Breast epithelium (tissue), 4 donors: ENCODE results near the gene APIP. TPM values are rescaled to one million over a fixed set of nuclear protein-coding genes. Genes with fewer than 3 reads are reported as not detected.

Source experiments
- DNase-seq, 2 donors: peaks; one replicate each; pipeline ENCODE4 v3.0.0-alpha.2; 2019; ENCODE audit warnings: low spot score in 2 of 2
- H3K27ac ChIP-seq, 2 donors: fragments of 200-600 bp; sonication (generic) in 1 of 2; one replicate each; pipeline ENCODE4 v1.5.1; 2016 to 2019; ENCODE audit warnings: mild to moderate bottlenecking in 1 of 2
- H3K27me3 ChIP-seq, 2 donors: fragments of 200-600 bp; sonication (generic) in 1 of 2; one replicate each; pipeline versions ENCODE4 v1.5.1 to v1.6.0; 2017 to 2019; ENCODE audit warnings: control low read depth in 1 of 2, mild to moderate bottlenecking in 1 of 2
- H3K36me3 ChIP-seq: fragments of 200-600 bp; one replicate; pipeline ENCODE4 v1.5.1; 2019
- H3K4me1 ChIP-seq, 2 donors: fragments of 200-600 bp; sonication (generic); one replicate each; pipeline ENCODE4 v1.5.1; 2016 to 2019; ENCODE audit warnings: control low read depth in 1 of 2
- H3K4me3 ChIP-seq, 3 donors: fragments of 200-600 bp; sonication (generic); 1 replicate in 2 of 3; 2 replicates in 1 of 3; pipeline ENCODE4 v1.5.1; 2016 to 2019; ENCODE audit warnings: mild to moderate bottlenecking in 3 of 3, moderate library complexity in 2 of 3
- H3K9me3 ChIP-seq, 2 donors: fragments of 200-600 bp; sonication (generic) in 1 of 2; one replicate each; pipeline ENCODE4 v1.5.1; 2016 to 2019; ENCODE audit warnings: control low read depth in 1 of 2
- POLR2A ChIP-seq: fragments of 450-650 bp; IDR thresholded peaks from one replicate; pipeline ENCODE4 v1.6.1; 2016; ENCODE audit warnings: antibody characterized with exemption, mild to moderate bottlenecking, moderate library complexity
- POLR2AphosphoS5 ChIP-seq, 3 donors: sonication (generic); formaldehyde crosslinking; IDR thresholded peaks; one replicate each; pipeline ENCODE4 v1.6.1; 2017; ENCODE audit warnings: antibody characterized with exemption in 3 of 3
- intact Hi-C: fragments of 100-400 bp; cut with DNase I; formaldehyde crosslinking; loops from one replicate; pipeline ENCODE4 v1.15.1; 2023; ENCODE audit warnings: low total_unique reads
- total RNA-seq, 3 donors: library from RNA; depleted of rRNA; stranded (reverse); fragments of >200 nt; gene quantifications; one replicate each; pipeline ENCODE4 v1.1.0, GENCODE V29; 2016
- TF ChIP-seq, protein P1 (sequence below), 3 donors: fragments of 450-650 bp; IDR thresholded peaks; one replicate each; pipeline ENCODE4 v1.5.1; 2016 to 2017; ENCODE audit warnings: antibody characterized with exemption in 3 of 3, mild to moderate bottlenecking in 3 of 3, moderate library complexity in 3 of 3

The APIP gene
- total RNA-seq, 3 donors from 2014 or later: 27.7 to 46.4 (median 29.8) TPM

- H3K27ac ChIP-seq: peak overlapping the region in 1 of 2 donors; percentile 2
- no peaks in the 10 kb centered on the region for H3K36me3 ChIP-seq
- intact Hi-C loops: loop anchor here (10.0 kb wide), 1 partner anchor 495 kb away; no protein-coding TSS in a partner anchor
- TF ChIP-seq, protein P1, sequence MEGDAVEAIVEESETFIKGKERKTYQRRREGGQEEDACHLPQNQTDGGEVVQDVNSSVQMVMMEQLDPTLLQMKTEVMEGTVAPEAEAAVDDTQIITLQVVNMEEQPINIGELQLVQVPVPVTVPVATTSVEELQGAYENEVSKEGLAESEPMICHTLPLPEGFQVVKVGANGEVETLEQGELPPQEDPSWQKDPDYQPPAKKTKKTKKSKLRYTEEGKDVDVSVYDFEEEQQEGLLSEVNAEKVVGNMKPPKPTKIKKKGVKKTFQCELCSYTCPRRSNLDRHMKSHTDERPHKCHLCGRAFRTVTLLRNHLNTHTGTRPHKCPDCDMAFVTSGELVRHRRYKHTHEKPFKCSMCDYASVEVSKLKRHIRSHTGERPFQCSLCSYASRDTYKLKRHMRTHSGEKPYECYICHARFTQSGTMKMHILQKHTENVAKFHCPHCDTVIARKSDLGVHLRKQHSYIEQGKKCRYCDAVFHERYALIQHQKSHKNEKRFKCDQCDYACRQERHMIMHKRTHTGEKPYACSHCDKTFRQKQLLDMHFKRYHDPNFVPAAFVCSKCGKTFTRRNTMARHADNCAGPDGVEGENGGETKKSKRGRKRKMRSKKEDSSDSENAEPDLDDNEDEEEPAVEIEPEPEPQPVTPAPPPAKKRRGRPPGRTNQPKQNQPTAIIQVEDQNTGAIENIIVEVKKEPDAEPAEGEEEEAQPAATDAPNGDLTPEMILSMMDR (IDR thresholded peaks at IDR 0.05): no peak
- TF ChIP-seq POLR2AphosphoS5 (IDR thresholded peaks at IDR 0.05) (no peak), POLR2A (no peak)
- H3K9me3 ChIP-seq: no peaks in the 10 kb centered on the region
- H3K4me1 ChIP-seq: no peaks in the 10 kb centered on the region
- H3K4me3 ChIP-seq: no peak overlapping the region
- H3K27me3 ChIP-seq: no peaks in the 10 kb centered on the region
- DNase-seq: peak; percentile 58 to 63
These were observed 44.1 kb upstream of the APIP start for GRCh38 chr11:34960277-34960676.

DNA sequence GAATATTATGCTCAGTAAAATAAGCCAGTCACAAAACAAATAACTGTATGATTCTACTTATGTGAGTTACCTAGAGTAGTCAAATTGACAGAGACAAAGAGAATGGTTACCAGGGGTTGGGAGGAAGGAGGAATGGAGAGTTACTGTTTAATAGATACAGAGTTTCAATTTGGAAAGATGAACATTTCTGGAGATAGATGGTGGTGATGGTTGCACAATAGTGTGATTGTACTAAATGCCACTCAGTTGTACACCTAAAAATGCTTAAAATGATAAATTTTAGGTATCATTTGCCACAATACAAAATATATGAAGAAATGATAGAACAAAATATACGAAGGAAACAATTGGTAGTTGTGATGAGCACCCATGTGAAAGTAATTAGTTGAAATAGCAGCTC, 43.6 kb upstream of the APIP start:
- Histone ChIP-seq H3K4me1 (no peaks in the 10 kb centered on the region), H3K27ac (peak overlapping the region in 1 of 2 donors; percentile 2)
- intact Hi-C loops: loop anchor here (10.0 kb wide), 1 partner anchor 495 kb away; no protein-coding TSS in a partner anchor

GRCh38 chr11:34957606-34958005, 41.4 kb upstream of the APIP start:
- intact Hi-C loops: no loop called here
- Histone ChIP-seq H3K4me3 (no peak overlapping the region), H3K4me1 (no peaks in the 10 kb centered on the region), H3K36me3 (no peaks in the 10 kb centered on the region), H3K27ac (no peak overlapping the region), H3K27me3 (no peaks in the 10 kb centered on the region), H3K9me3 (no peaks in the 10 kb centered on the region)
- TF ChIP-seq, protein P1 (IDR thresholded peaks at IDR 0.05): no peak
- no peak for TF ChIP-seq POLR2A
- no peak for TF ChIP-seq POLR2AphosphoS5 (IDR thresholded peaks at IDR 0.05)
- DNase-seq: no peak

More for the DNA sequence above, 43.6 kb upstream of the APIP start:
- H3K9me3 ChIP-seq: no peaks in the 10 kb centered on the region
- no peak for DNase-seq
- TF ChIP-seq, protein P1 (IDR thresholded peaks at IDR 0.05): no peak
- TF ChIP-seq POLR2A: no peak
- no peak for TF ChIP-seq POLR2AphosphoS5 (IDR thresholded peaks at IDR 0.05)
- no peak overlapping the region for H3K4me3 ChIP-seq
- H3K27me3 ChIP-seq: no peaks in the 10 kb centered on the region
- H3K36me3 ChIP-seq: no peaks in the 10 kb centered on the region

DNA sequence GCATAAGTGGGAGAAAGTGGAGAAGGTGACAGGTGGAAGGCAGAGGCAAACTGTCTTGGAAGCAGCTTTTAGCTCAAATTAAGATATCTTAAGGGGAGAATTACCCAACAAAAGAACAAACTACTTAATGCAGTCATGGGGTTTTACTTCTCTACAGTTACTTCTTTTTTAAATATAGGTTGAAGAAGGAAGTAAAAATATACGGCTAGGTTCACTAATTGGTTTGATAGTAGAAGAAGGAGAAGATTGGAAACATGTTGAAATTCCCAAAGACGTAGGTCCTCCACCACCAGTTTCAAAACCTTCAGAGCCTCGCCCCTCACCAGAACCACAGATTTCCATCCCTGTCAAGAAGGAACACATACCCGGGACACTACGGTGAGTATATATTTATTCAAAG, 41.0 kb upstream of the APIP start:
- Histone ChIP-seq H3K36me3 (no peaks in the 10 kb centered on the region), H3K27ac (no peak overlapping the region), H3K9me3 (no peaks in the 10 kb centered on the region), H3K4me3 (no peak overlapping the region), H3K4me1 (no peaks in the 10 kb centered on the region), H3K27me3 (no peaks in the 10 kb centered on the region)
- TF ChIP-seq, protein P1 (IDR thresholded peaks at IDR 0.05): no peak
- no peak for DNase-seq
- intact Hi-C loops: no loop called here

GRCh38 chr11:34953955-34954354, 37.8 kb upstream of the APIP start:
- TF ChIP-seq POLR2A (no peak), POLR2AphosphoS5 (IDR thresholded peaks at IDR 0.05) (no peak)
- TF ChIP-seq, protein P1 (IDR thresholded peaks at IDR 0.05): no peak
- DNase-seq: no peak
- Histone ChIP-seq H3K4me3 (no peak overlapping the region), H3K9me3 (no peaks in the 10 kb centered on the region), H3K36me3 (no peaks in the 10 kb centered on the region), H3K4me1 (no peaks in the 10 kb centered on the region), H3K27ac (no peak overlapping the region), H3K27me3 (no peaks in the 10 kb centered on the region)
- intact Hi-C loops: no loop called here
